ENCODE measurements around the gene SDK1.
"Not testable (repeated sequence)": the region's sequence is repeated elsewhere in the genome, so short reads cannot be mapped to it uniquely, and the experiment has no call there.

- not testable (repeated sequence) for TF ChIP-seq CTCF, POLR2A, POLR2AphosphoS5, EP300 (IDR thresholded peaks at IDR 0.05)
Observed at GRCh38 chr7:4217126-4217660, 916.1 kb downstream of the SDK1 start.
